ENCODE results near the gene RBMS3.

Gene RBMS3

GRCh38 chr3:29679944-29680343 is 399.1 kb downstream of the RBMS3 start:
- DNase-seq (ENCODE audit: low spot score), result no peak

GRCh38 chr3:29683018-29683993 is 402.4 kb downstream of the RBMS3 start:
- no peak for DNase-seq (ENCODE audit: low spot score)

DNA sequence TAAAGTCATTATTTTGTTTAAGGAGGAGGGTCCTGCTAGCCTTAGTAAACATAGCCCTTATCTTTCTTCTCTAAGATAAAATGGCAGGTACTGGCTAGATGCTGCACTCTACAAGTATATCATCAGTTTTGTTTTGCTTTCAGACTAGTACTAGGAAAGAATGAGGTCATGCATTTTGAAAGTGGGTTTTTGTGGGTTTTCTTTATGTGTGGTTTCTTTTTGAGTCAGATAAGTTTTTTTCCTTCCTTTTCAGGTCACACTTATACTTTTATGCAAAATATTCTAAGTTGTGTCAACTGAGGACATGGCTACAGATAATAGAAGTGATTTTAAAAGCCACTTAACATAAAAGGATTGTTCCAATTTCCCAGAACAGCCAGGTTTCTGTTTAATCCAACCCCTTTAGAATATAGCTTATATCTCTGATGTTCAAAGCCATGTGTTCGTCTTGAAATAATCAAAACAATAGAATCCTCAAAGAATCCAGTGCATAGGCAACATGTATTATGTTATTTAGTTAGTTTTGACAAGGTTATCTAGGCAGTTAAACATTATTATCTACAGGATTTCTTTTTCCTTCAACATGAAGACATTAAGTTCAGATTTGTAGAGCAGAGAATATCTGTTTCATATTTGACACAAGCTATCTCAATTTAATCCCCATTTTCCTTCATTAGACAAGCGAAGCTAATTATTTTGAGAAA is 406.2 kb downstream of the RBMS3 start:
- DNase-seq (ENCODE audit: low spot score), result no peak

DNA sequence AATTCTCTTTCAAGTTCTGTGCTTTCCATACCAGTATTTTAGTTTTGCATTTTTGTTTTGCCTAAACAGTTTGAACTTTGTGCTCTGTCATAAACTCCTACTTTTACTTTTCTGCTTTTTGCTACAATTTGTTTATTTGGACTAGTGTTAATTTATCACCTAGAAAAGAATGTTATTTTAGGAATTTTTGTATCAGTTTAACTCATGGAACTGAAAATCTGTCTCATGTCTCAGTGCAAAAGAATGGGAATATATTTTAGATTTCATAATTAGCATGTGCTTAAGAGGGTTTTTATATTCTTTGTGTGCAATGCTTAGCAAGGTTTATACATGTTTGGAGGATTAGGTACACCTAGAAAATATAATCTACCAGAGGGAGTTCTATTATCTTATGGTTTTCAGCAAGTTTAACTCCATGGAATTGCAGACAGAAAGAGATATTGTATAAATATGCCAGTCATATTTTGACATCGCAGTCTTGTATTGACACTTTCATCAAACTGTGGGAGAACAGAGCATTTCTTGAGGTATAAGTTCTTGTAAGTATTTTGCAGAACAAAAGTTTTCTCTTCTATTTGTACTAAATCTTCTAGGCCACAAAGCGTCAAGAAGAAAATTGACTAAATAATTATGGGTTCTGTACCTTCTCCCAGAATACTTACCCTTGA is 409.9 kb downstream of the RBMS3 start:
- no peak for DNase-seq (ENCODE audit: low spot score)

- DNase-seq (ENCODE audit: low spot score), result no peak
Observed at GRCh38 chr3:29693863-29694262, 413.0 kb downstream of the RBMS3 start.

DNA sequence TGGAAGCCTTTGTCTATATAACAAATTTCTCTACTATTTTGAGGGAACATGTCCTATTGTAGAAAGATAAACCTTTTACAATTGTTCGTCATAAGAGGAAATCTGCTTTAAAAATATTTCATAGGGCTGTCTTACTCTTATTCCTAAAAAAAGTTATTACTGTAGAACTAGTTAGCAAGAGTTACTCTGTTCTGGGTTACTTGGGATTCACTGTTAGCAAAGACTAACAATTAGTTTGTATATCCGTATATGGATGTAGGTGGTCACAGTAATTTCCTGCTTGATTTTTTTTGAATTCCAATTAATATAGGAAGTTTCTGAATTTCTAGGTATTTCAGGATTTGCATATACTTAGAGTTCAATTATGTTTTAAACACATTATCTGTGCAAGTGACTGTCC is 413.5 kb downstream of the RBMS3 start:
- no peak for DNase-seq (ENCODE audit: low spot score)

DNA sequence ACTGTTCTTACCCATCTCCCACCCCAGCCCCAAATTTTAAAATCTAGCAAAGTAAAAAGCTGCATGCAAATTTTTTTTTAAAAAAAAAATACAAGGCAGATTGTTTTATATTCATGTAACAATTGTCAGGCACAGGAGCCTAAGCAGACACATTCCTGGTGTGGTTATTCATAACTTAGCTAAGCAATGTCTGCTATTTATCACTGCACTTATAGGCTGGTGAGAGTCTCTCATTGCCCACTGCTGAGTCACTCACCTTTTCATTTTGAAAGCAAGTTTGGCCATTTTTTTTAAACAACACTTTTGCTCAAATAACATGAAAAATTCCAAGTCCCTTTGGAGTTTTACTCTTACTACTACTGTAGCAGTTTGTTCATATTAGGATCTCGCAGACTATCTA is 413.9 kb downstream of the RBMS3 start:
- DNase-seq (ENCODE audit: low spot score), result no peak

DNA sequence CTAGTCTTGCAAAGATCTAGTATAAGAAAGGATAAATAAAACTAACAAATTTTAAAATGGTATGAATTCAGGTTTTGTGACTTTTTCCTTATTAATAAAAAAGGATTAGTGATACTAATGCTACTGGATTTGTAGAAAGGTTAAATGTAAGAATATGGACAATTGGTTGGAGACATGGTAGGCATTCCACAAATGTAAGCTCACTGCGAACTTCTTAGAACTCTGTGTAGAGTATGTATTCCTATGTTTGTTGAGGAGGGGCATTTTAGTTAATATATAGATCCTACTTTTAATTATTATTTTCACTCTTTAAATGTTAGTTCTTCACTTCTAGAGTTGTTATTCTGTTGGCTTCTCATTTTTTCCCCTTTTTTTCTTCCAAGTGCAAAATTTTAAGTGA is 414.3 kb downstream of the RBMS3 start:
- DNase-seq (ENCODE audit: low spot score), result no peak

DNA sequence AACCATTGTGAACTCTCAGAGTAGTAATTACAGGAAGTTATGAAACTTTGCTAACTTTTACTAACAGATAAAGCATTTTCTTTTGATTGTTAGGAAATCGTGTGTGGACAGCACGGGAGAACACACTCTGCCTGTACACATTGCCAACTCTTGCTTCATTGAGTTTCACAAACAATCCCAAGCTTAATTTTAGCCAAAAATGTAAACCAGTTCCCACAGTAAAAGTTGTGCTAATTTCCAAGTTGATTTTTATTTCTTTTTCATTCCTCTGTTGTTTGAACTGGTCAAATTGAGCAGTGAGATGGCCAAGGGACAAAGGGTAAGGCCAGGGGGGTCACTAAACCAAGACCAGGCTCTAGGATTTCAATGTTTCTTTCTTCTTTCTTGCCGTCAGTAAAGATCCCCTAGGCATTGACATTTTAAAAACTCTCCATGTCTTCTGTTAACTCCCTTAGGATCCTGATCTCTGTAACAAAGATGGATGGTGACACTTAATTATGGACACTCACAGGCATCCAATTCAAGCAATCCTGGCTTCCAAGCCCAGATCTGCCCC is 414.9 kb downstream of the RBMS3 start:
- no peak for DNase-seq (ENCODE audit: low spot score)

DNA sequence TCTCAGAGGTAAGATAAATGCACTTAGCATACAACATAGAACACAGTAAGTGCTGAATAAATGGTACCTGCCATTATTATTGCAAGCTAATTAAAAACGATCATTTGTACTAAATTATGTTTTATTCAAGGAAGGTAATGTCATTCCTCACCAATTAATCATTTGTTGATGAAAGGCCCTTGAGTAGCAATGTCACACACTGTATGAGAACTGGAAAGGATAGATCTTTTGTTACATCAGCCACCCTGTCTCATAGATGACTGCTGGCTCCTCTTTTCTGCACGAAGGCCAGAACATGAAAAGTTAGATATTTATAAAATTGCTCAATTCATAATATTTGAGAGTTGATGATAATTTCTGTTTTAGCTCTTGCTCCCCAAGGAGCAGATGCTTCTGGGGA is 415.4 kb downstream of the RBMS3 start:
- no peak for DNase-seq (ENCODE audit: low spot score)

DNA sequence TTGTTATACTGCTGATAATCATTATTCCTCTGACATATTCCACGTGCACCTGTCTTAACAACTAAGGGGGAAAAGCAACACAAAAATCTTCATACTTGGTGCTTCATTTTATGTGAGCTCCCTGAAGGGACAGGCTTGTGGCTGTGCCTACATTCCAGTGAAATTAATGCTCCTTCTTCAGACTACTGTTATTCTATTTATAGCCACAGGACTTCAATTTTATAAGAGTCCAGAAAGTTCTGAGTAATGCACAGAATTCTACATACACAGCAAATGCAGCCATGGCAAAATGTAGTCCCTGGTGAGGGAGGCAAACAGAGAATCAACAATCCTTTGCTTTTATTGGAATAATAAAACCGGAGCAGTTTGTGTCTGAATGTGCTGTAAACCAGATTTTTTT is 417.1 kb downstream of the RBMS3 start:
- no peak for DNase-seq (ENCODE audit: low spot score)

DNA sequence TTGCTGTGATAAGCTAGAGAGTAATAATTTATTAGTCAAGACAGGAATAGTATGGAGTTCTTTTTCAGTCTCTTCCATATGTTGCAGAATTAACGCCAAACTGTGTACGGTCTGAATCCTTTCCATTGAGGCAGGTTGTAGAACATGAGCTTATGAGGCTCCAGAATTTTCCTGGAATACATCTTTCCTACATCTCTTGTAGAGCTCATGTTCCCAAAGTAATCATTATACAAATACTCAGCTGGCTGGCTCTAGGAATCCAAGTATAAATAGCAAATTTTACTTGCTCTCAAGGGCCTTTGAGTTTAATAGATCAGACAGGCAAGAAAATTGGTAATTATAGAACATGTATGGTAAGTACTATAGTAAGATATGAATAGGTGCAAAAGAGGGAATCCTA is 419.4 kb downstream of the RBMS3 start:
- DNase-seq (ENCODE audit: low spot score), result no peak

- DNase-seq (ENCODE audit: low spot score), result no peak
Observed at GRCh38 chr3:29701326-29701983, 420.6 kb downstream of the RBMS3 start.

DNA sequence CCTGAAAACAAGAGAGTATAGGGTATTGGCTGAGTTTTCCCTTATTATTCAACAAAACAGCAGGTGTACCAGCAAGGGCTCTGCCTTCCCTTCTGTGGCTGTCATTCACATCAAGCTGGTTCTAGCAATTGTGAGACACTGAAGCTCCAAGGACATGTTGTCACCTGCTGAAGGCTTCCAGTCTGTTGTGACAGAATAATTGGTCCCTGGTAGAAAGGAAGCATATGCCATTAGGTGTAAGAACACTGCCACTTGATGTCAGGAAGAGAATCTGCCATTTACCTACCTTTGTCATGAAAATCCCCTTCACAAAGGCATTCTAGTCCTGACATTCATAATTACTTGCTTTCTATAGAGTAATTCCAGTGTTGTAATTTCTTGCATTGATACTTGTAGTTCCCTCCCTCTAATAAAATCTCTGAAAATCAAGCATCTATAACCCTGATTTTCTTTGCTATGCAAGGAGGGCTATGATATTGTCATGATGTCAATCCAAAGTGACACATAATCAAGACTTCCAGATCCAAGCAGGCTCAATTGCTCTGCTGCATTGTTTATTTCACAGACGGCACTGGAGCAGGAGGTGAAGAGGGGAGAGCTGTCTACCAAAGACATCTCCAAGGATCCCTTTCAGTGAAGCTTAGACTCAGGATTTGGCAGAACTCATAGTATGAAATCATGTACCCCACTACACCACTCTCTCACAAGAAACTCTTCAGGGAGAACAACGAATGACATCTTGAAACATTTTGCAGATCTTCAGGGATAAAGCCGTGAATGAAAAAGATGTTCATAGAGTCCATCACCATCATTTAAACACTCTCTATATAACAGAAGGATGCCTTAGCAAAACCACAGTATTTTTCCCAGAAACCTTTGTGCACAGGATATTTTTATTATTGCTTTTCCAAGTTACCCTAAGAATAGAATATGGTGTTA is 425.3 kb downstream of the RBMS3 start:
- no peak for DNase-seq (ENCODE audit: low spot score)

GRCh38 chr3:29708884-29709283 is 428.0 kb downstream of the RBMS3 start:
- no peak for DNase-seq (ENCODE audit: low spot score)

- no peak for DNase-seq (ENCODE audit: low spot score)
Observed at GRCh38 chr3:29711255-29711771, 430.4 kb downstream of the RBMS3 start.

GRCh38 chr3:29716213-29716612 is 435.3 kb downstream of the RBMS3 start:
- DNase-seq (ENCODE audit: low spot score), result no peak

- DNase-seq (ENCODE audit: low spot score), result no peak
Observed at GRCh38 chr3:29718661-29719065, 437.8 kb downstream of the RBMS3 start.

DNA sequence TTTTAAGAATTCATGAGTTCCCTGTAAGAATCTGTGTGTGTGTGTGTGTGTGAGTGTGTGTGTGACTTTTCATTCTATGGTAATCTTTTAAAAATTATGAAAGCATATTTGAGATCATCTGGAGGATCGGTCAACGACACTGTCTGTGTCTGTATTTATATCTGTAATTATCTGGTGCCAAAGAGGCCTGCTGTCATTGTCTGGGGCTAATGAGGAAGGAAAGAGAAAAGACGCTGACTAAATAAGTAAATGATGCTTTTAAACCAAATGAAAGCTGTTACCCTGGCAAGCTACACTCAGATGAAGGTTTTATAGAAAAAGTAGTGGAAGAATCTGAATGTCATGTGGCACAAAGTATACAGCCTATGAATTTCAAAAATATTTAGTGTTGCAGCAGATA is 439.8 kb downstream of the RBMS3 start:
- DNase-seq (ENCODE audit: low spot score), result no peak

- DNase-seq (ENCODE audit: low spot score), result no peak
Observed at GRCh38 chr3:29721789-29722188, 440.9 kb downstream of the RBMS3 start.

GRCh38 chr3:29731050-29731449 is 450.2 kb downstream of the RBMS3 start:
- DNase-seq (ENCODE audit: low spot score), result no peak
